HEK293 (cell line): ENCODE measurements around the gene PRCC.

Experiments
- EGR2 ChIP-seq: fragments of 450-650 bp; formaldehyde crosslinking; IDR thresholded peaks from 2 replicates; pipeline ENCODE4 v1.5.1; 2016; ENCODE audit warnings: low read depth, missing biosample characterization, missing genetic modification characterization
- HOXC10 ChIP-seq: sonication (generic); formaldehyde crosslinking; IDR thresholded peaks from 2 replicates; pipeline ENCODE4 v1.8.1; 2023; ENCODE audit warnings: mild to moderate bottlenecking, missing genetic modification reagents
- PRDM4 ChIP-seq: fragments of 450-650 bp; formaldehyde crosslinking; IDR thresholded peaks from 2 replicates; pipeline ENCODE4 v1.5.1; 2017; ENCODE audit warnings: missing biosample characterization, missing genetic modification characterization
- SP7 ChIP-seq: fragments of 450-650 bp; formaldehyde crosslinking; IDR thresholded peaks from 2 replicates; pipeline ENCODE4 v1.5.1; 2016; ENCODE audit warnings: missing biosample characterization, missing genetic modification characterization
- TCF7L2 ChIP-seq: IDR thresholded peaks from 2 replicates; pipeline ENCODE4 v1.6.1; 2011; ENCODE audit warnings: low read depth, mild to moderate bottlenecking, inconsistent platforms, low read length, moderate library complexity, borderline replicate concordance
- TRIM28 ChIP-seq: IDR thresholded peaks from 2 replicates; pipeline ENCODE4 v1.6.1; 2011; ENCODE audit warnings: low read length, control low read depth, borderline replicate concordance
- ZBTB20 ChIP-seq: fragments of 450-650 bp; formaldehyde crosslinking; IDR thresholded peaks from 2 replicates; pipeline ENCODE4 v1.5.1; 2016; ENCODE audit warnings: missing biosample characterization, missing genetic modification characterization
- ZBTB49 ChIP-seq: fragments of 450-650 bp; formaldehyde crosslinking; IDR thresholded peaks from 2 replicates; pipeline ENCODE4 v1.5.1; 2016; ENCODE audit warnings: missing biosample characterization, missing genetic modification characterization, low read depth
- ZFP69B ChIP-seq: fragments of 450-650 bp; formaldehyde crosslinking; IDR thresholded peaks from 2 replicates; pipeline ENCODE4 v1.5.1; 2016; ENCODE audit warnings: missing biosample characterization, missing genetic modification characterization
- ZNF112 ChIP-seq: fragments of 450-650 bp; formaldehyde crosslinking; IDR thresholded peaks from 2 replicates; pipeline ENCODE4 v1.5.0; 2017; ENCODE audit warnings: missing biosample characterization, missing genetic modification characterization
- ZNF146 ChIP-seq: fragments of 450-650 bp; formaldehyde crosslinking; IDR thresholded peaks from 2 replicates; pipeline ENCODE4 v1.5.1; 2016; ENCODE audit warnings: missing biosample characterization, missing genetic modification characterization
- ZNF155 ChIP-seq: fragments of 450-650 bp; formaldehyde crosslinking; IDR thresholded peaks from 2 replicates; pipeline ENCODE4 v1.5.1; 2016; ENCODE audit warnings: missing biosample characterization, missing genetic modification characterization
- ZNF214 ChIP-seq: fragments of 450-650 bp; formaldehyde crosslinking; IDR thresholded peaks from 2 replicates; pipeline ENCODE4 v1.5.1; 2017; ENCODE audit warnings: missing biosample characterization, mild to moderate bottlenecking, missing genetic modification characterization, borderline replicate concordance
- ZNF423 ChIP-seq: fragments of 450-650 bp; formaldehyde crosslinking; IDR thresholded peaks from 2 replicates; pipeline ENCODE4 v1.5.1; 2016; ENCODE audit warnings: missing biosample characterization, missing genetic modification characterization
- ZNF529 ChIP-seq: fragments of 450-650 bp; formaldehyde crosslinking; IDR thresholded peaks from 2 replicates; pipeline ENCODE4 v1.5.1; 2017; ENCODE audit warnings: missing genetic modification characterization, missing biosample characterization; ENCODE audit not compliant: insufficient replicate concordance
- ZNF544 ChIP-seq: fragments of 450-650 bp; formaldehyde crosslinking; IDR thresholded peaks from 2 replicates; pipeline ENCODE4 v1.5.0; 2017; ENCODE audit warnings: missing biosample characterization, missing genetic modification characterization
- ZNF837 ChIP-seq: fragments of 450-650 bp; formaldehyde crosslinking; IDR thresholded peaks from 2 replicates; pipeline ENCODE4 v1.5.1; 2016; ENCODE audit warnings: missing biosample characterization, missing genetic modification characterization
- ZSCAN16 ChIP-seq: fragments of 450-650 bp; formaldehyde crosslinking; IDR thresholded peaks from 2 replicates; pipeline ENCODE4 v1.5.1; 2016; ENCODE audit warnings: missing biosample characterization, missing genetic modification characterization
- ZSCAN23 ChIP-seq: fragments of 450-650 bp; formaldehyde crosslinking; IDR thresholded peaks from 2 replicates; pipeline ENCODE4 v1.5.1; 2016; ENCODE audit warnings: missing biosample characterization, missing genetic modification characterization
- ZSCAN30 ChIP-seq: fragments of 450-650 bp; IDR thresholded peaks from 2 replicates; pipeline ENCODE4 v1.5.1; 2018; ENCODE audit warnings: missing biosample characterization, mild to moderate bottlenecking, missing genetic modification characterization, moderate library complexity
- TF ChIP-seq, protein P1 (sequence below): fragments of 450-650 bp; formaldehyde crosslinking; IDR thresholded peaks from 2 replicates; pipeline ENCODE4 v1.5.1; 2016; ENCODE audit warnings: missing biosample characterization, missing genetic modification characterization
- TF ChIP-seq, protein P2 (sequence below): fragments of 450-650 bp; formaldehyde crosslinking; IDR thresholded peaks from 2 replicates; pipeline ENCODE4 v1.5.1; 2016; ENCODE audit warnings: missing biosample characterization, missing genetic modification characterization
- TF ChIP-seq, protein P3 (sequence below): fragments of 450-650 bp; formaldehyde crosslinking; IDR thresholded peaks from 2 replicates; pipeline ENCODE4 v1.5.1; 2017; ENCODE audit warnings: missing biosample characterization, missing genetic modification characterization
- TF ChIP-seq, protein P4 (sequence below): fragments of 450-650 bp; formaldehyde crosslinking; IDR thresholded peaks from 2 replicates; pipeline ENCODE4 v1.5.1; 2017; ENCODE audit warnings: missing biosample characterization, missing genetic modification characterization
- TF ChIP-seq, protein P5 (sequence below): fragments of 450-650 bp; formaldehyde crosslinking; IDR thresholded peaks from 2 replicates; pipeline ENCODE4 v1.5.1; 2016; ENCODE audit warnings: missing biosample characterization, missing genetic modification characterization

Gene PRCC

GRCh38 chr1:156725683-156726280, 41.6 kb upstream of the PRCC start (continued):
- TF ChIP-seq, protein P1, sequence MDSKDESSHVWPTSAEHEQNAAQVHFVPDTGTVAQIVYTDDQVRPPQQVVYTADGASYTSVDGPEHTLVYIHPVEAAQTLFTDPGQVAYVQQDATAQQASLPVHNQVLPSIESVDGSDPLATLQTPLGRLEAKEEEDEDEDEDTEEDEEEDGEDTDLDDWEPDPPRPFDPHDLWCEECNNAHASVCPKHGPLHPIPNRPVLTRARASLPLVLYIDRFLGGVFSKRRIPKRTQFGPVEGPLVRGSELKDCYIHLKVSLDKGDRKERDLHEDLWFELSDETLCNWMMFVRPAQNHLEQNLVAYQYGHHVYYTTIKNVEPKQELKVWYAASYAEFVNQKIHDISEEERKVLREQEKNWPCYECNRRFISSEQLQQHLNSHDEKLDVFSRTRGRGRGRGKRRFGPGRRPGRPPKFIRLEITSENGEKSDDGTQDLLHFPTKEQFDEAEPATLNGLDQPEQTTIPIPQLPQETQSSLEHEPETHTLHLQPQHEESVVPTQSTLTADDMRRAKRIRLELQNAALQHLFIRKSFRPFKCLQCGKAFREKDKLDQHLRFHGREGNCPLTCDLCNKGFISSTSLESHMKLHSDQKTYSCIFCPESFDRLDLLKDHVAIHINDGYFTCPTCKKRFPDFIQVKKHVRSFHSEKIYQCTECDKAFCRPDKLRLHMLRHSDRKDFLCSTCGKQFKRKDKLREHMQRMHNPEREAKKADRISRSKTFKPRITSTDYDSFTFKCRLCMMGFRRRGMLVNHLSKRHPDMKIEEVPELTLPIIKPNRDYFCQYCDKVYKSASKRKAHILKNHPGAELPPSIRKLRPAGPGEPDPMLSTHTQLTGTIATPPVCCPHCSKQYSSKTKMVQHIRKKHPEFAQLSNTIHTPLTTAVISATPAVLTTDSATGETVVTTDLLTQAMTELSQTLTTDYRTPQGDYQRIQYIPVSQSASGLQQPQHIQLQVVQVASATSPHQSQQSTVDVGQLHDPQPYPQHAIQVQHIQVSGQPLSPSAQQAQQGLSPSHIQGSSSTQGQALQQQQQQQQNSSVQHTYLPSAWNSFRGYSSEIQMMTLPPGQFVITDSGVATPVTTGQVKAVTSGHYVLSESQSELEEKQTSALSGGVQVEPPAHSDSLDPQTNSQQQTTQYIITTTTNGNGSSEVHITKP (tag by site-specific recombination): no peak
- TF ChIP-seq ZNF155 (tag by site-specific recombination) (no peak), ZSCAN30 (peak; percentile 87), ZNF112 (tag by site-specific recombination) (no peak), EGR2 (tag by site-specific recombination) (no peak), HOXC10 (CRISPR knock-in tag) (no peak), ZBTB49 (no peak), SP7 (tag by site-specific recombination) (peak; percentile 68), ZNF544 (tag by site-specific recombination) (no peak), ZSCAN23 (tag by site-specific recombination) (no peak), ZNF214 (tag by site-specific recombination) (no peak), ZBTB20 (tag by site-specific recombination) (0 out of 2 replicates have a peak, but pooled peaks have one; percentile 34), ZSCAN16 (tag by site-specific recombination) (0 out of 2 replicates have a peak, but pooled peaks have one; percentile 19), PRDM4 (tag by site-specific recombination) (no peak), ZNF837 (tag by site-specific recombination) (no peak), TRIM28 (no peak), ZFP69B (tag by site-specific recombination) (peak; percentile 44; the same call in 1 of the 2 replicates), ZNF529 (no peak), ZNF146 (tag by site-specific recombination) (no peak), TCF7L2 (no peak), ZNF423 (tag by site-specific recombination) (no peak)
- TF ChIP-seq, protein P2, sequence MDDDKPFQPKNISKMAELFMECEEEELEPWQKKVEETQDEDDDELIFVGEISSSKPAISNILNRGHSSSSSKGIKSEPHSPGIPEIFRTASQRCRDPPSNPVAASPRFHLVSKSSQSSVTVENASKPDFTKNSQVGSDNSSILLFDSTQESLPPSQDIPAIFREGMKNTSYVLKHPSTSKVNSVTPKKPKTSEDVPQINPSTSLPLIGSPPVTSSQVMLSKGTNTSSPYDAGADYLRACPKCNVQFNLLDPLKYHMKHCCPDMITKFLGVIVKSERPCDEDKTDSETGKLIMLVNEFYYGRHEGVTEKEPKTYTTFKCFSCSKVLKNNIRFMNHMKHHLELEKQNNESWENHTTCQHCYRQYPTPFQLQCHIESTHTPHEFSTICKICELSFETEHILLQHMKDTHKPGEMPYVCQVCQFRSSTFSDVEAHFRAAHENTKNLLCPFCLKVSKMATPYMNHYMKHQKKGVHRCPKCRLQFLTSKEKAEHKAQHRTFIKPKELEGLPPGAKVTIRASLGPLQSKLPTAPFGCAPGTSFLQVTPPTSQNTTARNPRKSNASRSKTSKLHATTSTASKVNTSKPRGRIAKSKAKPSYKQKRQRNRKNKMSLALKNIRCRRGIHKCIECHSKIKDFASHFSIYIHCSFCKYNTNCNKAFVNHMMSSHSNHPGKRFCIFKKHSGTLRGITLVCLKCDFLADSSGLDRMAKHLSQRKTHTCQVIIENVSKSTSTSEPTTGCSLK (tag by site-specific recombination): no peak
- TF ChIP-seq, protein P3, sequence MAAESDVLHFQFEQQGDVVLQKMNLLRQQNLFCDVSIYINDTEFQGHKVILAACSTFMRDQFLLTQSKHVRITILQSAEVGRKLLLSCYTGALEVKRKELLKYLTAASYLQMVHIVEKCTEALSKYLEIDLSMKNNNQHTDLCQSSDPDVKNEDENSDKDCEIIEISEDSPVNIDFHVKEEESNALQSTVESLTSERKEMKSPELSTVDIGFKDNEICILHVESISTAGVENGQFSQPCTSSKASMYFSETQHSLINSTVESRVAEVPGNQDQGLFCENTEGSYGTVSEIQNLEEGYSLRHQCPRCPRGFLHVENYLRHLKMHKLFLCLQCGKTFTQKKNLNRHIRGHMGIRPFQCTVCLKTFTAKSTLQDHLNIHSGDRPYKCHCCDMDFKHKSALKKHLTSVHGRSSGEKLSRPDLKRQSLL (tag by site-specific recombination): no peak
- TF ChIP-seq, protein P4, sequence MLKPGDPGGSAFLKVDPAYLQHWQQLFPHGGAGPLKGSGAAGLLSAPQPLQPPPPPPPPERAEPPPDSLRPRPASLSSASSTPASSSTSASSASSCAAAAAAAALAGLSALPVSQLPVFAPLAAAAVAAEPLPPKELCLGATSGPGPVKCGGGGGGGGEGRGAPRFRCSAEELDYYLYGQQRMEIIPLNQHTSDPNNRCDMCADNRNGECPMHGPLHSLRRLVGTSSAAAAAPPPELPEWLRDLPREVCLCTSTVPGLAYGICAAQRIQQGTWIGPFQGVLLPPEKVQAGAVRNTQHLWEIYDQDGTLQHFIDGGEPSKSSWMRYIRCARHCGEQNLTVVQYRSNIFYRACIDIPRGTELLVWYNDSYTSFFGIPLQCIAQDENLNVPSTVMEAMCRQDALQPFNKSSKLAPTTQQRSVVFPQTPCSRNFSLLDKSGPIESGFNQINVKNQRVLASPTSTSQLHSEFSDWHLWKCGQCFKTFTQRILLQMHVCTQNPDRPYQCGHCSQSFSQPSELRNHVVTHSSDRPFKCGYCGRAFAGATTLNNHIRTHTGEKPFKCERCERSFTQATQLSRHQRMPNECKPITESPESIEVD (tag by site-specific recombination): no peak
- TF ChIP-seq, protein P5, sequence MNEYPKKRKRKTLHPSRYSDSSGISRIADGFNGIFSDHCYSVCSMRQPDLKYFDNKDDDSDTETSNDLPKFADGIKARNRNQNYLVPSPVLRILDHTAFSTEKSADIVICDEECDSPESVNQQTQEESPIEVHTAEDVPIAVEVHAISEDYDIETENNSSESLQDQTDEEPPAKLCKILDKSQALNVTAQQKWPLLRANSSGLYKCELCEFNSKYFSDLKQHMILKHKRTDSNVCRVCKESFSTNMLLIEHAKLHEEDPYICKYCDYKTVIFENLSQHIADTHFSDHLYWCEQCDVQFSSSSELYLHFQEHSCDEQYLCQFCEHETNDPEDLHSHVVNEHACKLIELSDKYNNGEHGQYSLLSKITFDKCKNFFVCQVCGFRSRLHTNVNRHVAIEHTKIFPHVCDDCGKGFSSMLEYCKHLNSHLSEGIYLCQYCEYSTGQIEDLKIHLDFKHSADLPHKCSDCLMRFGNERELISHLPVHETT (tag by site-specific recombination): peak; percentile 22; the same call in 1 of the 2 replicates
